ENCODE results near the gene SKI.
"Not testable (repeated sequence)": the region's sequence is repeated elsewhere in the genome, so short reads cannot be mapped to it uniquely, and the experiment has no call there.

The SKI gene

GRCh38 chr1:2327841-2328240 is 99.7 kb downstream of the SKI start:
- no peak for DNase-seq

- DNase-seq, result no peak
These were observed 100.7 kb downstream of the SKI start for GRCh38 chr1:2328676-2329455.

GRCh38 chr1:2330035-2330434 is 101.9 kb downstream of the SKI start:
- no peak for DNase-seq

GRCh38 chr1:2330519-2331199 is 102.5 kb downstream of the SKI start:
- no peak for DNase-seq

GRCh38 chr1:2331200-2331544 is 103.1 kb downstream of the SKI start:
- DNase-seq, result no peak

- not testable (repeated sequence) for DNase-seq
These were observed 103.5 kb downstream of the SKI start for GRCh38 chr1:2331580-2331979.

GRCh38 chr1:2334366-2334765 is 106.2 kb downstream of the SKI start:
- no peak for DNase-seq

GRCh38 chr1:2334883-2335534 is 106.9 kb downstream of the SKI start:
- no peak for DNase-seq

- no peak for DNase-seq
These were observed 107.8 kb downstream of the SKI start for GRCh38 chr1:2335721-2336455.

- no peak for DNase-seq
These were observed 108.4 kb downstream of the SKI start for GRCh38 chr1:2336499-2336898.

GRCh38 chr1:2337081-2337480 is 109.0 kb downstream of the SKI start:
- DNase-seq, result no peak

- no peak for DNase-seq
These were observed 109.4 kb downstream of the SKI start for GRCh38 chr1:2337501-2337900.

GRCh38 chr1:2339206-2340085 is 111.3 kb downstream of the SKI start:
- DNase-seq, result no peak

GRCh38 chr1:2340086-2340917 is 112.2 kb downstream of the SKI start:
- DNase-seq, result no peak

- no peak for DNase-seq
These were observed 112.8 kb downstream of the SKI start for GRCh38 chr1:2340918-2341254.

GRCh38 chr1:2341706-2342383 is 113.7 kb downstream of the SKI start:
- DNase-seq, result no peak

GRCh38 chr1:2342384-2343022 is 114.4 kb downstream of the SKI start:
- DNase-seq, result no peak

GRCh38 chr1:2343023-2343935 is 115.2 kb downstream of the SKI start:
- no peak for DNase-seq

- no peak for DNase-seq
These were observed 116.1 kb downstream of the SKI start for GRCh38 chr1:2344121-2344681.
